ENCODE measurements around the gene CGB1. TPM values are rescaled to one million over a fixed set of nuclear protein-coding genes. Genes with fewer than 3 reads are reported as not detected.

CGB1 gene
- total RNA-seq, 1 donor from 2014 or later, result 13.7 TPM

DNA sequence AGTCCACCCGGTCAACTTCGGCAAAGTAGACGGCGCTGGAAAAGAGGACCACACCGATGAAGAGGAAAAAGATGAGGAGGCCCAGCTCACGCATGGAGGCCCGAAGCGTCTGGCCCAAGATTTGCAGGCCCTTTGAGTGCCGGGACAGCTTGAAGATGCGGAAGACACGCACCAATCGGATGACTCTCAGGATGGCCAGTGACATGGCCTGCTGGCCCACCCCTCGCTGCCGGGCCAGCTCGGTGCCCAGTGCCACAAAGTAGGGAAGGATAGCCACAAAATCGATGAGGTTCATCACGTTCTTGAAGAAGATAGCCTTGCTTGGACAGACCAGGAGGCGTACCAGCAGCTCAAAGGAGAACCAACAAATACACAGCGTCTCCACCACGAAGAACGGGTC is 33.7 kb upstream of the CGB1 start:
- Histone ChIP-seq H3K27me3 (ENCODE audit: control insufficient read depth, insufficient read depth, low read length) (peaks cover 54% of the 10 kb centered on the region), H3K36me3 (ENCODE audit: control insufficient read depth, insufficient read depth, low read length) (no peaks in the 10 kb centered on the region), H3K4me3 (ENCODE audit: low read depth, low read length) (no peak overlapping the region)
- no peak for DNase-seq (ENCODE audit: low read depth)
- TF ChIP-seq, protein P1, sequence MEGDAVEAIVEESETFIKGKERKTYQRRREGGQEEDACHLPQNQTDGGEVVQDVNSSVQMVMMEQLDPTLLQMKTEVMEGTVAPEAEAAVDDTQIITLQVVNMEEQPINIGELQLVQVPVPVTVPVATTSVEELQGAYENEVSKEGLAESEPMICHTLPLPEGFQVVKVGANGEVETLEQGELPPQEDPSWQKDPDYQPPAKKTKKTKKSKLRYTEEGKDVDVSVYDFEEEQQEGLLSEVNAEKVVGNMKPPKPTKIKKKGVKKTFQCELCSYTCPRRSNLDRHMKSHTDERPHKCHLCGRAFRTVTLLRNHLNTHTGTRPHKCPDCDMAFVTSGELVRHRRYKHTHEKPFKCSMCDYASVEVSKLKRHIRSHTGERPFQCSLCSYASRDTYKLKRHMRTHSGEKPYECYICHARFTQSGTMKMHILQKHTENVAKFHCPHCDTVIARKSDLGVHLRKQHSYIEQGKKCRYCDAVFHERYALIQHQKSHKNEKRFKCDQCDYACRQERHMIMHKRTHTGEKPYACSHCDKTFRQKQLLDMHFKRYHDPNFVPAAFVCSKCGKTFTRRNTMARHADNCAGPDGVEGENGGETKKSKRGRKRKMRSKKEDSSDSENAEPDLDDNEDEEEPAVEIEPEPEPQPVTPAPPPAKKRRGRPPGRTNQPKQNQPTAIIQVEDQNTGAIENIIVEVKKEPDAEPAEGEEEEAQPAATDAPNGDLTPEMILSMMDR (IDR thresholded peaks at IDR 0.05; ENCODE audit: insufficient read depth, low read length, poor library complexity, severe bottlenecking), result no peak

GRCh38 chr19:49069026-49069425 is 32.3 kb upstream of the CGB1 start:
- peaks cover 57% of the 10 kb centered on the region for H3K27me3 ChIP-seq (ENCODE audit: control insufficient read depth, insufficient read depth, low read length)
- no peaks in the 10 kb centered on the region for H3K36me3 ChIP-seq (ENCODE audit: control insufficient read depth, insufficient read depth, low read length)
- DNase-seq (ENCODE audit: low read depth), result no peak
- TF ChIP-seq, protein P1 (IDR thresholded peaks at IDR 0.05; ENCODE audit: insufficient read depth, low read length, poor library complexity, severe bottlenecking), result no peak
- no peak overlapping the region for H3K4me3 ChIP-seq (ENCODE audit: low read depth, low read length)

GRCh38 chr19:49067554-49067953 is 30.9 kb upstream of the CGB1 start:
- peaks cover 44% of the 10 kb centered on the region for H3K27me3 ChIP-seq (ENCODE audit: control insufficient read depth, insufficient read depth, low read length)
- DNase-seq (ENCODE audit: low read depth), result no peak
- no peaks in the 10 kb centered on the region for H3K36me3 ChIP-seq (ENCODE audit: control insufficient read depth, insufficient read depth, low read length)
- TF ChIP-seq, protein P1 (IDR thresholded peaks at IDR 0.05; ENCODE audit: insufficient read depth, low read length, poor library complexity, severe bottlenecking), result no peak
- H3K4me3 ChIP-seq (ENCODE audit: low read depth, low read length), result no peak overlapping the region

DNA sequence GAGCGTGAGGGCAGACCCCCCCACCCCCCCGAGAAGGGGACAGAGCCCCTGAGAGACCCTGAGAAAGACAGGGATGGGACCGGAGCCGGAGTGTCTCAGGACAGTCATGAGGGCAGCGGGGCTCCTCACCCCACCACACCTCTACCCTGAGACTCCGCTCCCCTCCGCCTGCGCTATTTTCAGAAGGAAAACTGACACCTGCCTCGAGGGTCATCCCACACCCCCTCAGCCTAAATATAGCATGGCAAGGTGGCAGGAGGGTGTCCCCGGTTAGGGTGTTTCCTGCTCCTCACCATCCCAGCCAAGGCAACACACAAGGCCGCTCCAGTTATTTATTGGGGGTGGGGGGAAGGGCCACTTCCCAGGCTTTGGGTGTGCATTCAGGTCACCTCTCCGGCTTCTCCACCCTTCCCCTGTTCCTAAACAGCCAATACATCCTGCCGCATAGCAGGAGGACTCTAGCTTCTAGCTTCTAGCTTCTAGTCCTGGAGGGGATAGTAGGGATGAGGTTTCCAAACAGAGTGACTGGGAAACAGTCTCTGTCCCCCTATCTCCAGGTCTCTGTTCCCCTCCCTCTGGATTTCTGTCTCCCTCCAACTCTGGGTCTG is 29.3 kb upstream of the CGB1 start:
- TF ChIP-seq, protein P1 (IDR thresholded peaks at IDR 0.05; ENCODE audit: insufficient read depth, low read length, poor library complexity, severe bottlenecking), result no peak
- no peaks in the 10 kb centered on the region for H3K36me3 ChIP-seq (ENCODE audit: control insufficient read depth, insufficient read depth, low read length)
- no peak overlapping the region for H3K4me3 ChIP-seq (ENCODE audit: low read depth, low read length)
- DNase-seq (ENCODE audit: low read depth), result no peak
- peaks cover 32% of the 10 kb centered on the region for H3K27me3 ChIP-seq (ENCODE audit: control insufficient read depth, insufficient read depth, low read length)

DNA sequence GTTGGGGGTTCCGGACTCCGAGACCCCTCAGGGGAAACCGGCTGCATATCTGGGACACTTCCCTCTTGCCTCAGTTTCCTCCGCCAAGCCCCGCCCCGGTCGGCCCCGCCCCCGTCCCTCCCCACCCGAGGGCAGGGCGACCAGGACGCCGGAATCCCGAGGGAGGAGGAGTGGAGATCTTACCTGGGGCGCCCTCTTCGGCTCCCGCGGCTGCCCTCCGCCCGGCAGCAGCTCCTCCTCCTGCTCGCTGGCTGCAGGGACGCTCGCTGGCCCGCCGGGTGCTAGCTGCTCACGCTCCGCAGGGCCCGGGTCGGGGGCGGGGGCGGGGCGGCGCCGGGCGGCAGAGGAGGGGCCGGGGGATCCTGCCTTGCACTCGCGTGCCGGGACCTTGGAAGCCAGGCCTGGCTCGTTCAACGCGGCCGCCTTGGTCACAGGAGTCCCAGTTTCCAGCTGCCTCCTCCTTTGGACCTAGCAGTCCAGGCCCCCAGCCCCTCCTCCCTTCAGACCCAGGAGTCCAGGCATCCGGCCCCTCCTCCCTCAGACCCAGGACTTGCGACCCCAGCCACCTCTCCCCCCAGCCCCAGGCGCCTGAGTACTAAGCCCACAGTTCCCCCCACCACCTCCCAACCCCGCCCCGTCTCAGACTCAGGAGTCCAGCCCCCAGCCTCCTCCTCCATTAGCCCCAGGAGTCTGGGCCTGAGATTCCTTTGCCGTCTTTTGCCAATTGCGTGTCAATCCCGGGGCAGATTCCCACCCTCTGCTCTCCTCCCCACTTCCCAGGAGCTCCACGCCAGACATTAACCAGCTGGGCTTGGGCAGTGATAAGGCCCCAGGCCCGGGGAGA is 28.3 kb upstream of the CGB1 start, which contains the start of gene NTF4:
TSS of gene NTF4 (minus strand) at position 51 of the 844 bp plus-strand sequence. CDS start 2,821 bp downstream, outside the sequence.
- TF ChIP-seq, protein P1 (IDR thresholded peaks at IDR 0.05; ENCODE audit: insufficient read depth, low read length, poor library complexity, severe bottlenecking), result no peak
- Histone ChIP-seq H3K4me3 (ENCODE audit: low read depth, low read length) (peak within 1 kb of the TSS; percentile 11), H3K36me3 (ENCODE audit: control insufficient read depth, insufficient read depth, low read length) (no peaks in the 10 kb centered on the region), H3K27me3 (ENCODE audit: control insufficient read depth, insufficient read depth, low read length) (peaks cover 26% of the 10 kb centered on the region)
- DNase-seq (ENCODE audit: low read depth), result no peak
